Measurements from ENCODE around the gene CEP350. TPM values are rescaled to one million over a fixed set of nuclear protein-coding genes. Genes with fewer than 3 reads are reported as not detected.

Gene CEP350
- total RNA-seq, 1 donor from 2014 or later, result 60.8 TPM

DNA sequence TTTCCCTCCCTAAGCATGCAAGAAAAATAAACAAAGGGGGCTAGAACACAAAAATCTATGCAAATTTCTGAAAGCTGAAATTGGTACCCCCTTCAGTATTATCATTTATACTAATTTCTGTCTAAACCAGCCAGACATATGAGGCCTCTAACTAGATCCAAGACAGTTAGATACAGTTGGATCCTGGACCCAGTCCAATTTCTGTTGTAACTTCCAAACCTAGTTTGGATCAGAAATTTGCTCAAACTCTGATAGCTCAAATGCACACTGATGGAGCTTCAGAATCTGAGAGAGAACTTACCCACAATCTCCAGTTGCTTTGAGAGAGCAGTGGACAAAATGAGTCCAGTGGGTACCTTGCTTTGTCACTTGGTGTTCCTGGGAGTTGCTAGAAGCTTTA, 11.9 kb downstream of the CEP350 start:
- intact Hi-C loops (cut with micrococcal nuclease), result no loop called here
- no peak overlapping the region for H3K4me3 Mint-ChIP-seq
- ChIA-PET POLR2A (interaction anchor here (0.5 to 1.1 kb wide), 4 partner anchors 12 to 84 kb away, joined by 3 to 5 read pairs (median 4); partner anchors contain the start of genes CEP350 and TOR1AIP1), CTCF (no interaction called here)
- H3K4me1 Mint-ChIP-seq, result peaks cover 57% of the 10 kb centered on the region
- H3K27me3 Mint-ChIP-seq, result no peaks in the 10 kb centered on the region
- TF ChIP-seq, protein P1, sequence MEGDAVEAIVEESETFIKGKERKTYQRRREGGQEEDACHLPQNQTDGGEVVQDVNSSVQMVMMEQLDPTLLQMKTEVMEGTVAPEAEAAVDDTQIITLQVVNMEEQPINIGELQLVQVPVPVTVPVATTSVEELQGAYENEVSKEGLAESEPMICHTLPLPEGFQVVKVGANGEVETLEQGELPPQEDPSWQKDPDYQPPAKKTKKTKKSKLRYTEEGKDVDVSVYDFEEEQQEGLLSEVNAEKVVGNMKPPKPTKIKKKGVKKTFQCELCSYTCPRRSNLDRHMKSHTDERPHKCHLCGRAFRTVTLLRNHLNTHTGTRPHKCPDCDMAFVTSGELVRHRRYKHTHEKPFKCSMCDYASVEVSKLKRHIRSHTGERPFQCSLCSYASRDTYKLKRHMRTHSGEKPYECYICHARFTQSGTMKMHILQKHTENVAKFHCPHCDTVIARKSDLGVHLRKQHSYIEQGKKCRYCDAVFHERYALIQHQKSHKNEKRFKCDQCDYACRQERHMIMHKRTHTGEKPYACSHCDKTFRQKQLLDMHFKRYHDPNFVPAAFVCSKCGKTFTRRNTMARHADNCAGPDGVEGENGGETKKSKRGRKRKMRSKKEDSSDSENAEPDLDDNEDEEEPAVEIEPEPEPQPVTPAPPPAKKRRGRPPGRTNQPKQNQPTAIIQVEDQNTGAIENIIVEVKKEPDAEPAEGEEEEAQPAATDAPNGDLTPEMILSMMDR (IDR thresholded peaks at IDR 0.05), result no peak
- ATAC-seq (ENCODE audit: low read depth) (no peak), DNase-seq (no peak)
- no peak overlapping the region for H3K27ac Mint-ChIP-seq
- peaks cover 18% of the 10 kb centered on the region for H3K36me3 Mint-ChIP-seq (ENCODE audit: low read depth)
- H3K9me3 Mint-ChIP-seq, result peaks cover 3% of the 10 kb centered on the region

DNA sequence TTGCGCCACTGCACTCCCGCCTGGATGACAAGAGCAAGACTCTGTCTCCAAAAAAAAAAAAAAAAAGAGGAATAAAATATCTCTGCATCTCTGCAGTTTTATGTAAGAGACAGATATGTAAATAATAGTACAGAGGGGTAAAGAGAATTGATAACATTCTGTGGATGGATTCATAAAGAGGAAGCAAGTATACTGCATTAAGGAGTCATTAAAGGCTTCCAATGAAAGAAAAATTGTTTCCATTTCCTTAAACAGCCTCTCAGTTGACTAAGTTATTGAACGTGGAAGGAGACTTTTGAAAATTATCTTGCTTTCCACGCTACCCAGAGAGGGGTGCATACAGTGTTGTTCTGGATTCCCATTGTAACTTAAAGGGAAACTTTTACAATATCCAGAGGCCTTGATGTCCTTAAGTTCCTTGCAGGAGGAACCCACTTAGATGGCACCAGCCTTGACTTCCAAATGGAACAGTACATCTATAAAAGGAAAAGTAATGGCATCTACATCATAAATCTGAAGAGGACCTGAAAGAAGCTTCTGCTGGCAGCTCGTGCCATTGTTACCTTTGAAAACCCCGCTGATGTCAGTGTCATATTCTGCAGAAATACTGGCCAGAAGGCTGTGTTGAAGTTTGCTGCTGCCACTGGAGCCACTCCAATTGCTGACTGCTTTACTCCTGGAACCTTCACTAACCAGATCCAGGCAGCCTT, 13.8 kb downstream of the CEP350 start:
- Mint-ChIP-seq H3K36me3 (ENCODE audit: low read depth) (peaks cover 12% of the 10 kb centered on the region), H3K27ac (no peak overlapping the region), H3K9me3 (no peaks in the 10 kb centered on the region), H3K4me1 (peaks cover 65% of the 10 kb centered on the region), H3K4me3 (no peak overlapping the region), H3K27me3 (no peaks in the 10 kb centered on the region)
- DNase-seq (no peak), ATAC-seq (ENCODE audit: low read depth) (no peak)
- CTCF ChIA-PET, result no interaction called here
- intact Hi-C loops (cut with micrococcal nuclease), result no loop called here
- POLR2A ChIA-PET, result no interaction called here
- TF ChIP-seq, protein P1 (IDR thresholded peaks at IDR 0.05), result no peak

DNA sequence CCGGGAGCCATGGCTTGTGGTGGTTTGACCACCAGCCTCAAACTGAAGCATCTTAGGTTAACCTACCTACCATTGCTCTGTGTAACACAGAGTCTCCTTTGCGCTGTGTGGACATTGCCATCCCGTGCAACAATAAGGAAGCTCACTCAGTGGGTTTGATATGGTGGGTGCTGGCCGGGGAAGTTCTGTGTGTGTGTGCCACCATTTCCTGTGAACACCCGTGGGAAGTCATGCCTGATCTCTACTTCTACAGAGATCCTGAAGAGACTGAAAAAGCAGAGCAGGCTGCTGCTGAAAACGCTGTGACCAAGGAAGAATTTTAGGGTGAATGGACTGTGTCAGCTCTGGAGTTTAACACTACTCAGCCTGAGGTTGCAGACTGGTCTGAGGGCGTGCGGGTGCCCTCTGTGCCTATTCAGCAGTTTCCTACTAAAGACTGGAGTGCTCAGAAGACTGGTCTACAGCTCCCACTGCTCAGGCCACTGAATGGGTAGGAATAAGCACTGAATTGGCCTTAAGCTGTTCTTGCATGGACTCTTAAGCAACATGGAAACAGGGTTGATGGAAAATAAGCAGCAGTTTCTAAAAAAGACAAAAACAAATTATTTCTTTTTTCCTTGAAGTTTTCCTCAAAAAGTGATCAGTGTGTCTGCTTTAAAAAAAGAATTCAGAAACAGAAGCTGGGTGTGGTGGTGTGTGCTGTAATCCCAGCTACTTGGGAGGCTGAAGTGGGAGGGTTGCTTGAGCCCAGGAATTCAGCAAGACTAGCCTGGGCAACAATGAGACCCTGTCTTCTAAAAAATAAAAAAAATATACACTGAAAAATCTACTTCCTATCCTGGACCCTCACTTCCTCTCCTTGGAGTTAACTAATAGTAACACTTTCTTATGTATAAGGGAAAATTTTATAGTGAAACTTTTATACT, 14.6 kb downstream of the CEP350 start:
- no peak for DNase-seq
- intact Hi-C loops (cut with micrococcal nuclease), result no loop called here
- TF ChIP-seq, protein P1 (IDR thresholded peaks at IDR 0.05), result no peak
- ChIA-PET POLR2A (interaction anchor here (1.4 kb wide), 1 partner anchor 15 kb away, joined by 6 read pairs; the partner anchor contains the start of gene CEP350), CTCF (no interaction called here)
- H3K4me1 Mint-ChIP-seq, result peaks cover 65% of the 10 kb centered on the region
- peaks cover 12% of the 10 kb centered on the region for H3K36me3 Mint-ChIP-seq (ENCODE audit: low read depth)
- ATAC-seq (ENCODE audit: low read depth), result no peak
- H3K27ac Mint-ChIP-seq, result no peak overlapping the region
- H3K27me3 Mint-ChIP-seq, result no peaks in the 10 kb centered on the region
- no peaks in the 10 kb centered on the region for H3K9me3 Mint-ChIP-seq
- H3K4me3 Mint-ChIP-seq, result no peak overlapping the region

DNA sequence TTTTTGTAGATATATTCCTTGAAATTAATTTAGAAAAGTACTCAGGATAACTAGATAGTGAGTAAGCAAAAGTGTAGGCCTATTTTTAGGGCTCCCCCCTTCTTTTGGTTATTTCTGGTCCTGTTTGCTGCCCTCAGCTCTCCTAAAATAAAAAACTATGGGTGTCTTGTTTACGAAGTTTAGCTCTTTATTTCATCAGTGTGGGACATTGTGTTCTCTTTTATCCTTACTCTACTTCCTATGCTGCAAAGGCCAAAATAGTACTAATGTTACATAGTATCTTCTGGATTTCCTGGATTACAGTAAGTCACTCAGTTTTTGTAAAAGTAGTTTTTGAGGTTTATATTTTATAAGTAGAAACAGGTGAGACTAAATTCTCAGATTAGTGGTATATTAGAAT, 15.4 kb downstream of the CEP350 start:
- DNase-seq, result no peak
- intact Hi-C loops (cut with micrococcal nuclease), result no loop called here
- H3K4me1 Mint-ChIP-seq, result peaks cover 65% of the 10 kb centered on the region
- no peaks in the 10 kb centered on the region for H3K9me3 Mint-ChIP-seq
- ATAC-seq (ENCODE audit: low read depth), result no peak
- no peaks in the 10 kb centered on the region for H3K27me3 Mint-ChIP-seq
- H3K27ac Mint-ChIP-seq, result no peak overlapping the region
- H3K4me3 Mint-ChIP-seq, result no peak overlapping the region
- TF ChIP-seq, protein P1 (IDR thresholded peaks at IDR 0.05), result no peak
- peaks cover 12% of the 10 kb centered on the region for H3K36me3 Mint-ChIP-seq (ENCODE audit: low read depth)
- POLR2A ChIA-PET, result interaction anchor here (1.4 kb wide), 1 partner anchor 15 kb away, joined by 6 read pairs; the partner anchor contains the start of gene CEP350
- CTCF ChIA-PET, result no interaction called here
